HEK293 (cell line): Measurements from ENCODE around the gene PPIL6.

Experiments used
- BCL11B ChIP-seq: fragments of 450-650 bp; formaldehyde crosslinking; IDR thresholded peaks from 2 replicates; pipeline ENCODE4 v1.5.1; 2016; ENCODE audit warnings: low read depth, missing biosample characterization, missing genetic modification characterization
- FEZF1 ChIP-seq: fragments of 450-650 bp; formaldehyde crosslinking; IDR thresholded peaks from 2 replicates; pipeline ENCODE4 v1.5.1; 2016; ENCODE audit warnings: missing biosample characterization, missing genetic modification characterization
- KLF10 ChIP-seq: fragments of 450-650 bp; IDR thresholded peaks from 2 replicates; pipeline ENCODE4 v1.5.1; 2018; ENCODE audit warnings: missing biosample characterization, mild to moderate bottlenecking, missing genetic modification characterization
- KLF7 ChIP-seq: fragments of 450-650 bp; formaldehyde crosslinking; IDR thresholded peaks from 2 replicates; pipeline ENCODE4 v1.5.1; 2016; ENCODE audit warnings: missing biosample characterization, missing genetic modification characterization, borderline replicate concordance
- KLF9 ChIP-seq: fragments of 450-650 bp; formaldehyde crosslinking; IDR thresholded peaks from 2 replicates; pipeline ENCODE4 v1.5.1; 2016; ENCODE audit warnings: missing biosample characterization, missing genetic modification characterization, low read depth
- RBAK ChIP-seq: fragments of 450-650 bp; formaldehyde crosslinking; IDR thresholded peaks from 2 replicates; pipeline ENCODE4 v1.5.1; 2016; ENCODE audit warnings: missing biosample characterization, missing genetic modification characterization
- SETDB1 ChIP-seq: IDR thresholded peaks from one replicate; pipeline ENCODE4 v1.6.1; 2017; ENCODE audit warnings: mild to moderate bottlenecking, low read length, moderate library complexity, mixed read lengths; ENCODE audit not compliant: insufficient read length
- SP3 ChIP-seq: fragments of 450-650 bp; formaldehyde crosslinking; IDR thresholded peaks from 2 replicates; pipeline ENCODE4 v1.5.1; 2016; ENCODE audit warnings: missing biosample characterization, missing genetic modification characterization
- TCF7L2 ChIP-seq: IDR thresholded peaks from 2 replicates; pipeline ENCODE4 v1.6.1; 2011; ENCODE audit warnings: low read depth, mild to moderate bottlenecking, inconsistent platforms, low read length, moderate library complexity, borderline replicate concordance
- ZBTB1 ChIP-seq: fragments of 450-650 bp; formaldehyde crosslinking; IDR thresholded peaks from 2 replicates; pipeline ENCODE4 v1.5.1; 2016; ENCODE audit warnings: missing biosample characterization, missing genetic modification characterization
- ZBTB21 ChIP-seq: fragments of 450-650 bp; formaldehyde crosslinking; IDR thresholded peaks from 2 replicates; pipeline ENCODE4 v1.5.1; 2017; ENCODE audit warnings: missing biosample characterization, missing genetic modification characterization
- ZBTB7A ChIP-seq: fragments of 450-650 bp; formaldehyde crosslinking; IDR thresholded peaks from 2 replicates; pipeline ENCODE4 v1.5.1; 2016; ENCODE audit warnings: low read depth, missing biosample characterization, missing genetic modification characterization
- ZNF133 ChIP-seq: fragments of 450-650 bp; formaldehyde crosslinking; IDR thresholded peaks from 2 replicates; pipeline ENCODE4 v1.5.1; 2016; ENCODE audit warnings: missing biosample characterization, missing genetic modification characterization
- ZNF184 ChIP-seq: fragments of 450-650 bp; IDR thresholded peaks from 2 replicates; pipeline ENCODE4 v1.5.1; 2018; ENCODE audit warnings: missing biosample characterization, mild to moderate bottlenecking, missing genetic modification characterization
- ZNF24 ChIP-seq: fragments of 450-650 bp; formaldehyde crosslinking; IDR thresholded peaks from 2 replicates; pipeline ENCODE4 v1.5.1; 2016; ENCODE audit warnings: missing biosample characterization, missing genetic modification characterization
- ZNF248 ChIP-seq: fragments of 450-650 bp; formaldehyde crosslinking; IDR thresholded peaks from 2 replicates; pipeline ENCODE4 v1.5.1; 2017; ENCODE audit warnings: missing biosample characterization, missing genetic modification characterization
- ZNF292 ChIP-seq: fragments of 450-650 bp; formaldehyde crosslinking; IDR thresholded peaks from 2 replicates; pipeline ENCODE4 v1.5.1; 2016; ENCODE audit warnings: low read depth, missing biosample characterization, missing genetic modification characterization, borderline replicate concordance
- ZNF350 ChIP-seq: fragments of 450-650 bp; formaldehyde crosslinking; IDR thresholded peaks from 2 replicates; pipeline ENCODE4 v1.5.0; 2017; ENCODE audit warnings: missing biosample characterization, mild to moderate bottlenecking, missing genetic modification characterization
- ZNF354C ChIP-seq: fragments of 450-650 bp; formaldehyde crosslinking; IDR thresholded peaks from 2 replicates; pipeline ENCODE4 v1.5.1; 2016; ENCODE audit warnings: missing biosample characterization, missing genetic modification characterization, low read depth, borderline replicate concordance
- ZNF391 ChIP-seq: fragments of 450-650 bp; formaldehyde crosslinking; IDR thresholded peaks from 2 replicates; pipeline ENCODE4 v1.5.1; 2016; ENCODE audit warnings: low read depth, missing biosample characterization, missing genetic modification characterization, borderline replicate concordance
- ZNF488 ChIP-seq: fragments of 450-650 bp; formaldehyde crosslinking; IDR thresholded peaks from 2 replicates; pipeline ENCODE4 v1.5.1; 2016; ENCODE audit warnings: missing biosample characterization, missing genetic modification characterization
- ZNF544 ChIP-seq: fragments of 450-650 bp; formaldehyde crosslinking; IDR thresholded peaks from 2 replicates; pipeline ENCODE4 v1.5.0; 2017; ENCODE audit warnings: missing biosample characterization, missing genetic modification characterization
- ZNF549 ChIP-seq: fragments of 450-650 bp; IDR thresholded peaks from 2 replicates; pipeline ENCODE4 v1.5.1; 2018; ENCODE audit warnings: missing biosample characterization, missing genetic modification characterization, mild to moderate bottlenecking, inconsistent platforms, moderate library complexity
- ZNF558 ChIP-seq: fragments of 450-650 bp; formaldehyde crosslinking; IDR thresholded peaks from 2 replicates; pipeline ENCODE4 v1.5.1; 2016; ENCODE audit warnings: missing biosample characterization, missing genetic modification characterization
- ZNF571 ChIP-seq: fragments of 450-650 bp; formaldehyde crosslinking; IDR thresholded peaks from 2 replicates; pipeline ENCODE4 v1.5.0; 2017; ENCODE audit warnings: missing biosample characterization, missing genetic modification characterization
- ZNF580 ChIP-seq: fragments of 450-650 bp; formaldehyde crosslinking; IDR thresholded peaks from 2 replicates; pipeline ENCODE4 v1.5.1; 2016; ENCODE audit warnings: missing biosample characterization, missing genetic modification characterization
- ZNF670 ChIP-seq: fragments of 450-650 bp; formaldehyde crosslinking; IDR thresholded peaks from 2 replicates; pipeline ENCODE4 v1.5.1; 2016; ENCODE audit warnings: missing biosample characterization, missing genetic modification characterization, low read depth
- ZNF677 ChIP-seq: fragments of 450-650 bp; IDR thresholded peaks from 2 replicates; pipeline ENCODE4 v1.5.0; 2018; ENCODE audit warnings: missing biosample characterization, mild to moderate bottlenecking, missing genetic modification characterization, moderate library complexity
- ZNF692 ChIP-seq: fragments of 450-650 bp; formaldehyde crosslinking; IDR thresholded peaks from 2 replicates; pipeline ENCODE4 v1.5.1; 2016; ENCODE audit warnings: missing biosample characterization, missing genetic modification characterization
- ZNF785 ChIP-seq: fragments of 450-650 bp; formaldehyde crosslinking; IDR thresholded peaks from 2 replicates; pipeline ENCODE4 v1.5.1; 2016; ENCODE audit warnings: missing biosample characterization, missing genetic modification characterization
- ZNF837 ChIP-seq: fragments of 450-650 bp; formaldehyde crosslinking; IDR thresholded peaks from 2 replicates; pipeline ENCODE4 v1.5.1; 2016; ENCODE audit warnings: missing biosample characterization, missing genetic modification characterization
- ZXDB ChIP-seq: fragments of 450-650 bp; formaldehyde crosslinking; IDR thresholded peaks from 2 replicates; pipeline ENCODE4 v1.5.1; 2016; ENCODE audit warnings: missing biosample characterization, missing genetic modification characterization
- TF ChIP-seq, protein P1 (sequence below): fragments of 450-650 bp; formaldehyde crosslinking; IDR thresholded peaks from 2 replicates; pipeline ENCODE4 v1.5.1; 2016; ENCODE audit warnings: missing biosample characterization, missing genetic modification characterization
- TF ChIP-seq, protein P2 (sequence below): fragments of 450-650 bp; formaldehyde crosslinking; IDR thresholded peaks from 2 replicates; pipeline ENCODE4; 2016; ENCODE audit warnings: missing biosample characterization, missing genetic modification characterization

Gene PPIL6

DNA sequence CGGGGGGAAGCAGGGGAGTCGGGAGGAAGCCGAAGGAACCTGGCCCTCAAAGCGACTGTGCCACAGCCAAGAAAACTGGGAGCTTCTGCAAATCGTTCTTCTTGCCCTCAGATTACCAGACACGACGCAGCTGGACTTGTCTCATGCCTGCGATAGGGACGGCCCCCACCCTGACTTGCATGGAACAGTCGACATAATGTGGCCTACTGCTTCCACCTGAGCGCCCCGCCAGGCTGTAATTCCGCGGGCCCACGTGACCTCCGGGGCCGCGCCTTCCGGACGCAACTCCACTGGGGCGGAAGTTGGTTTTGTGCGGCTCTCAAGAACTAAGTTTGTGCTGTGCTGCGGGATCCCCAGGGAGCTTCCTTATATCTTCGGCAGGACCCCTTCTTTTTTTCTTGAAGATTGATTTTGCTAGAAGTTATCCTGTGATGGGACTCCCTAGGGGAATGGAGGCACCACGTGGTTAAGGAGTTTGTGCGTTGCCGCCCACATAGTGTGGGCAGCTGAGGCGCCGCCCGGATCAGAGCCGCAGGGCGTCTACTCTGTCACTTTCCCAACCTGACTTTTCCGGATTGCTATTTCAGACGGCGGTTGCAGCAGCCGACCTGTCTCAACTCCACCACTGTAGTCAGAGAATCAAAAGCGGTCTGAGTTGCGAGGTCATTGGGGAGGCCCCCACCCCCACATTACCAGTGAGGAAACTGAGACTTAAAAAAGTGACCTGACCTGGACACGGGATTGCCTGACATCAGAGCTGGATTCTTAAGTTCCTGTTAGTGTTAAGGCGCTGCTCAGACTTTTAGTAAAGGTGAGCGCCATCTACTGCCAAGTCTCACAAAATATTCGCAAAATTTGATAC lies 57.6 kb downstream of the PPIL6 start (continued):
- TF ChIP-seq ZNF354C (tag by site-specific recombination) (no peak), ZNF350 (no peak), ZNF580 (0 out of 2 replicates have a peak, but pooled peaks have one; percentile 1), KLF7 (0 out of 2 replicates have a peak, but pooled peaks have one; percentile 55), ZNF785 (tag by site-specific recombination) (no peak), ZNF549 (tag by site-specific recombination) (no peak), ZNF391 (tag by site-specific recombination) (no peak), ZNF571 (tag by site-specific recombination) (no peak), ZBTB21 (tag by site-specific recombination) (peak; percentile 39; the same call in 1 of the 2 replicates), SETDB1 (peak; percentile 37), ZNF133 (no peak), ZNF692 (tag by site-specific recombination) (peak; percentile 80), ZNF558 (tag by site-specific recombination) (no peak; the same call in 1 of the 2 replicates), ZBTB1 (tag by site-specific recombination) (no peak), ZNF677 (tag by site-specific recombination) (no peak), ZNF248 (tag by site-specific recombination) (no peak), TCF7L2 (0 out of 2 replicates have a peak, but pooled peaks have one; percentile 34), ZBTB7A (tag by site-specific recombination) (peak; percentile 87), KLF9 (tag by site-specific recombination) (peak; percentile 61; the same call in 1 of the 2 replicates), ZNF544 (tag by site-specific recombination) (no peak), ZXDB (tag by site-specific recombination) (peak; percentile 99), ZNF24 (tag by site-specific recombination) (no peak; the same call in 1 of the 2 replicates), ZNF670 (tag by site-specific recombination) (no peak), RBAK (no peak), ZNF837 (tag by site-specific recombination) (no peak), ZNF488 (no peak), BCL11B (tag by site-specific recombination) (no peak), ZNF184 (tag by site-specific recombination) (no peak), KLF10 (tag by site-specific recombination) (peak; percentile 91), ZNF292 (tag by site-specific recombination) (no peak), SP3 (tag by site-specific recombination) (peak; percentile 84), FEZF1 (tag by site-specific recombination) (peak; percentile 79)
- TF ChIP-seq, protein P1, sequence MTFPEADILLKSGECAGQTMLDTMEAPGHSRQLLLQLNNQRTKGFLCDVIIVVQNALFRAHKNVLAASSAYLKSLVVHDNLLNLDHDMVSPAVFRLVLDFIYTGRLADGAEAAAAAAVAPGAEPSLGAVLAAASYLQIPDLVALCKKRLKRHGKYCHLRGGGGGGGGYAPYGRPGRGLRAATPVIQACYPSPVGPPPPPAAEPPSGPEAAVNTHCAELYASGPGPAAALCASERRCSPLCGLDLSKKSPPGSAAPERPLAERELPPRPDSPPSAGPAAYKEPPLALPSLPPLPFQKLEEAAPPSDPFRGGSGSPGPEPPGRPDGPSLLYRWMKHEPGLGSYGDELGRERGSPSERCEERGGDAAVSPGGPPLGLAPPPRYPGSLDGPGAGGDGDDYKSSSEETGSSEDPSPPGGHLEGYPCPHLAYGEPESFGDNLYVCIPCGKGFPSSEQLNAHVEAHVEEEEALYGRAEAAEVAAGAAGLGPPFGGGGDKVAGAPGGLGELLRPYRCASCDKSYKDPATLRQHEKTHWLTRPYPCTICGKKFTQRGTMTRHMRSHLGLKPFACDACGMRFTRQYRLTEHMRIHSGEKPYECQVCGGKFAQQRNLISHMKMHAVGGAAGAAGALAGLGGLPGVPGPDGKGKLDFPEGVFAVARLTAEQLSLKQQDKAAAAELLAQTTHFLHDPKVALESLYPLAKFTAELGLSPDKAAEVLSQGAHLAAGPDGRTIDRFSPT (tag by site-specific recombination) = peak; percentile 64; the same call in 1 of the 2 replicates
- TF ChIP-seq, protein P2, sequence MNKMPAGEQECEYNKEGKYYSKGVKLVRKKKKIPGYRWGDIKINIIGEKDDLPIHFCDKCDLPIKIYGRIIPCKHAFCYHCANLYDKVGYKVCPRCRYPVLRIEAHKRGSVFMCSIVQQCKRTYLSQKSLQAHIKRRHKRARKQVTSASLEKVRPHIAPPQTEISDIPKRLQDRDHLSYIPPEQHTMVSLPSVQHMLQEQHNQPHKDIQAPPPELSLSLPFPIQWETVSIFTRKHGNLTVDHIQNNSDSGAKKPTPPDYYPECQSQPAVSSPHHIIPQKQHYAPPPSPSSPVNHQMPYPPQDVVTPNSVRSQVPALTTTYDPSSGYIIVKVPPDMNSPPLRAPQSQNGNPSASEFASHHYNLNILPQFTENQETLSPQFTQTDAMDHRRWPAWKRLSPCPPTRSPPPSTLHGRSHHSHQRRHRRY = no peak
